Head of caudate nucleus (tissue), 42 donors: ENCODE measurements around the gene MMP7.

Experiments used
- DNase-seq, 42 donors: peaks; one replicate each; pipeline versions ENCODE4 v3.0.0 to v3.0.0-alpha.2; 2020 to 2021; ENCODE audit warnings: mixed read lengths in 7 of 42
- intact Hi-C: fragments of 100-400 bp; cut with DNase I; formaldehyde crosslinking; loops from one replicate; pipeline ENCODE4 v1.15.0; 2022

Gene MMP7

GRCh38 chr11:102472127-102472526 is 58.4 kb downstream of the MMP7 start:
- no peak for DNase-seq
- intact Hi-C loops: no loop called here

DNA sequence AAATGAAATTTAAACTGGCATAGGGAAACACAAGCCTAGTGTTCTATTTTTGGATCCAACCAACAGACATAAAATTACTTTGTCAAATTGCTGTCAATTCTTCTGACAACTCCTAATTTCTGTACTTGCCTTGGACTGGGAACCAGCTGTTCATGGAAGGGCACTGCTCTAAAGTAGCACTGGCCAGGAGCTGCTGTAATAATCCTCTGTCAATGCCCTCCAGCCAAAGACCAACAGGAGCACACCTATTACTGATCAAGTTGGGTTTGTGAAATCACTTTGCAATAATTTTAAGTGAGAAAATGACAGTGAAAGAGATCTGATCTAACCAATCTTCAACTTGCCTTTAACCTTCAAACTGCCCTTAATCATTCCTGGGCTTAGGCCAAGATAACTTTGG is 59.1 kb downstream of the MMP7 start:
- DNase-seq: no peak
- intact Hi-C loops: no loop called here
